ENCODE data around the gene FAM200B.

Gene FAM200B

GRCh38 chr4:15681372-15682241 is at the start of gene FAM200B:
FAM200B (plus strand) TSS chr4:15681827; CDS start chr4:15686978, 5,151 bp downstream.
- Mint-ChIP-seq H3K27me3 (peaks cover 2% of the 10 kb centered on the region), H3K9me3 (no peaks in the 10 kb centered on the region), H3K27ac (peak within 1 kb of the TSS; percentile 99), H3K4me1 (peaks cover 42% of the 10 kb centered on the region), H3K4me3 (peak within 1 kb of the TSS; percentile 98), H3K36me3 (peaks cover 10% of the 10 kb centered on the region)

- H3K4me3 Mint-ChIP-seq = no peak overlapping the region
- H3K36me3 Mint-ChIP-seq = peaks cover 26% of the 10 kb centered on the region
- H3K4me1 Mint-ChIP-seq = peaks cover 16% of the 10 kb centered on the region
- no peaks in the 10 kb centered on the region for H3K9me3 Mint-ChIP-seq
- no peaks in the 10 kb centered on the region for H3K27me3 Mint-ChIP-seq
- H3K27ac Mint-ChIP-seq = no peak overlapping the region
Observed at GRCh38 chr4:15636818-15637217, 44.8 kb upstream of the FAM200B start.

- no peaks in the 10 kb centered on the region for H3K9me3 Mint-ChIP-seq
- H3K27me3 Mint-ChIP-seq = no peaks in the 10 kb centered on the region
- H3K27ac Mint-ChIP-seq = no peak overlapping the region
- peaks cover 21% of the 10 kb centered on the region for H3K36me3 Mint-ChIP-seq
- peaks cover 21% of the 10 kb centered on the region for H3K4me1 Mint-ChIP-seq
- no peak overlapping the region for H3K4me3 Mint-ChIP-seq
Observed at GRCh38 chr4:15638418-15638817, 43.2 kb upstream of the FAM200B start.

GRCh38 chr4:15648600-15648999 is 33.0 kb upstream of the FAM200B start:
- Mint-ChIP-seq H3K36me3 (peaks cover 4% of the 10 kb centered on the region), H3K9me3 (no peaks in the 10 kb centered on the region), H3K4me3 (no peak overlapping the region), H3K4me1 (peaks cover 82% of the 10 kb centered on the region), H3K27me3 (no peaks in the 10 kb centered on the region), H3K27ac (no peak overlapping the region)

- H3K36me3 Mint-ChIP-seq = no peaks in the 10 kb centered on the region
- H3K4me3 Mint-ChIP-seq = peak overlapping the region; percentile 60
- no peaks in the 10 kb centered on the region for H3K27me3 Mint-ChIP-seq
- H3K27ac Mint-ChIP-seq = peak overlapping the region; percentile 69
- no peaks in the 10 kb centered on the region for H3K9me3 Mint-ChIP-seq
- H3K4me1 Mint-ChIP-seq = peaks cover 72% of the 10 kb centered on the region
Observed at GRCh38 chr4:15649914-15650545, 31.6 kb upstream of the FAM200B start.

GRCh38 chr4:15651676-15652075 is 30.0 kb upstream of the FAM200B start:
- Mint-ChIP-seq H3K9me3 (no peaks in the 10 kb centered on the region), H3K27me3 (no peaks in the 10 kb centered on the region), H3K4me1 (peaks cover 71% of the 10 kb centered on the region), H3K36me3 (no peaks in the 10 kb centered on the region), H3K4me3 (peak overlapping the region; percentile 47), H3K27ac (peak overlapping the region; percentile 64)

- Mint-ChIP-seq H3K9me3 (no peaks in the 10 kb centered on the region), H3K4me3 (peak overlapping the region; percentile 47), H3K27ac (no peak overlapping the region), H3K27me3 (no peaks in the 10 kb centered on the region), H3K36me3 (no peaks in the 10 kb centered on the region), H3K4me1 (peaks cover 69% of the 10 kb centered on the region)
Observed at GRCh38 chr4:15652191-15652590, 29.4 kb upstream of the FAM200B start.

GRCh38 chr4:15652841-15653240 is 28.8 kb upstream of the FAM200B start:
- no peaks in the 10 kb centered on the region for H3K27me3 Mint-ChIP-seq
- H3K36me3 Mint-ChIP-seq = no peaks in the 10 kb centered on the region
- peak overlapping the region; percentile 87 for H3K27ac Mint-ChIP-seq
- H3K4me3 Mint-ChIP-seq = peak overlapping the region; percentile 98
- H3K4me1 Mint-ChIP-seq = peaks cover 62% of the 10 kb centered on the region
- no peaks in the 10 kb centered on the region for H3K9me3 Mint-ChIP-seq

GRCh38 chr4:15653420-15653819 is 28.2 kb upstream of the FAM200B start:
- no peaks in the 10 kb centered on the region for H3K36me3 Mint-ChIP-seq
- H3K27me3 Mint-ChIP-seq = no peaks in the 10 kb centered on the region
- H3K27ac Mint-ChIP-seq = peak overlapping the region; percentile 87
- H3K9me3 Mint-ChIP-seq = no peaks in the 10 kb centered on the region
- H3K4me1 Mint-ChIP-seq = peaks cover 58% of the 10 kb centered on the region
- H3K4me3 Mint-ChIP-seq = peak overlapping the region; percentile 98

GRCh38 chr4:15653864-15654592 is 27.6 kb upstream of the FAM200B start:
- Mint-ChIP-seq H3K27me3 (no peaks in the 10 kb centered on the region), H3K27ac (peak overlapping the region; percentile 98), H3K4me1 (peaks cover 52% of the 10 kb centered on the region), H3K9me3 (no peaks in the 10 kb centered on the region), H3K4me3 (peak overlapping the region; percentile 98), H3K36me3 (no peaks in the 10 kb centered on the region)

- Mint-ChIP-seq H3K9me3 (no peaks in the 10 kb centered on the region), H3K4me3 (peak overlapping the region; percentile 98), H3K27ac (peak overlapping the region; percentile 98), H3K27me3 (no peaks in the 10 kb centered on the region), H3K4me1 (peaks cover 52% of the 10 kb centered on the region), H3K36me3 (no peaks in the 10 kb centered on the region)
Observed at GRCh38 chr4:15654593-15655222, 26.9 kb upstream of the FAM200B start.

GRCh38 chr4:15655223-15656037 is 26.2 kb upstream of the FAM200B start, which contains the start of gene FBXL5:
FBXL5 (minus strand) TSS chr4:15655357; CDS start chr4:15655287, 70 bp downstream.
- H3K4me3 Mint-ChIP-seq = peak within 1 kb of the TSS; percentile 98
- H3K9me3 Mint-ChIP-seq = no peaks in the 10 kb centered on the region
- H3K4me1 Mint-ChIP-seq = peaks cover 52% of the 10 kb centered on the region
- H3K36me3 Mint-ChIP-seq = no peaks in the 10 kb centered on the region
- H3K27me3 Mint-ChIP-seq = no peaks in the 10 kb centered on the region
- peak within 1 kb of the TSS; percentile 98 for H3K27ac Mint-ChIP-seq

- Mint-ChIP-seq H3K27me3 (no peaks in the 10 kb centered on the region), H3K4me3 (peak overlapping the region; percentile 94), H3K36me3 (no peaks in the 10 kb centered on the region), H3K27ac (peak overlapping the region; percentile 96), H3K4me1 (peaks cover 48% of the 10 kb centered on the region), H3K9me3 (no peaks in the 10 kb centered on the region)
Observed at GRCh38 chr4:15656038-15656470, 25.6 kb upstream of the FAM200B start.

GRCh38 chr4:15657366-15657765 is 24.3 kb upstream of the FAM200B start:
- H3K27me3 Mint-ChIP-seq = no peaks in the 10 kb centered on the region
- H3K27ac Mint-ChIP-seq = no peak overlapping the region
- H3K4me3 Mint-ChIP-seq = no peak overlapping the region
- no peaks in the 10 kb centered on the region for H3K9me3 Mint-ChIP-seq
- H3K36me3 Mint-ChIP-seq = no peaks in the 10 kb centered on the region
- peaks cover 35% of the 10 kb centered on the region for H3K4me1 Mint-ChIP-seq
